ENCODE measurements around the gene NRARP. TPM values are rescaled to one million over a fixed set of nuclear protein-coding genes. Genes with fewer than 3 reads are reported as not detected.

NRARP gene
- total RNA-seq, 1 experiment from 2014 or later: 24.7 TPM

GRCh38 chr9:137254624-137255447, 47.2 kb downstream of the NRARP start, which contains the start of gene NELFB:
Gene NELFB, plus strand, starts transcription at chr9:137255327.
- TSS peak; percentile 55 for BruUV-seq (replicated peaks)
- Mint-ChIP-seq H3K27me3 (ENCODE audit: insufficient read depth, unreplicated experiment) (no peaks in the 10 kb centered on the region), H3K36me3 (ENCODE audit: insufficient read depth, unreplicated experiment) (peaks cover 50% of the 10 kb centered on the region), H3K4me1 (ENCODE audit: low read depth, unreplicated experiment) (peaks cover 7% of the 10 kb centered on the region), H3K4me3 (ENCODE audit: unreplicated experiment) (peak within 1 kb of the TSS; percentile 93), H3K9me3 (ENCODE audit: unreplicated experiment) (no peaks in the 10 kb centered on the region), H3K27ac (ENCODE audit: unreplicated experiment) (peak within 1 kb of the TSS; percentile 92)
- Histone ChIP-seq H3K4me3 (ENCODE audit: low read depth, low read length) (peak within 1 kb of the TSS; percentile 97), H3K27me3 (replicated peaks; ENCODE audit: control insufficient read depth, insufficient read depth, low read length) (no peaks in the 10 kb centered on the region), H3K9me3 (no peaks in the 10 kb centered on the region), H3K36me3 (ENCODE audit: control insufficient read depth, insufficient read depth, low read length) (peaks cover 2% of the 10 kb centered on the region), H3K4me1 (peaks cover 23% of the 10 kb centered on the region)
- no peak for TF ChIP-seq CTCF (IDR thresholded peaks at IDR 0.05; ENCODE audit: insufficient read depth in 1 of 2, low read depth in 1 of 2, low read length in 1 of 2, severe bottlenecking in 1 of 2, unreplicated experiment in 1 of 2)
- peak; percentile 91 to 98 for DNase-seq
- ChIA-PET POLR2A (interaction anchor here (0.9 to 4.4 kb wide), 5 partner anchors 13 to 168 kb away, joined by 3 to 39 read pairs (median 7); partner anchors contain the start of genes EXD3, NOXA1 and TUBB4B), CTCF (interaction anchor here (0.7 to 3.3 kb wide), 6 partner anchors 8 to 168 kb away, joined by 3 to 24 read pairs (median 5); partner anchors contain the start of genes EXD3, NOXA1, RNF224 and TUBB4B)
- intact Hi-C loops (cut with micrococcal nuclease; ENCODE audit: unreplicated experiment): loop anchor here (1.0 kb wide), 1 partner anchor 14 kb away; the partner anchor contains the start of gene TUBB4B

GRCh38 chr9:137253717-137254623, 48.1 kb downstream of the NRARP start:
- H3K9me3 Mint-ChIP-seq (ENCODE audit: unreplicated experiment): no peaks in the 10 kb centered on the region
- ChIA-PET CTCF (interaction anchor here (0.7 to 3.3 kb wide), 7 partner anchors 8 to 169 kb away, joined by 3 to 24 read pairs (median 5); partner anchors contain the start of genes EXD3, NOXA1, RNF224 and TUBB4B), POLR2A (interaction anchor here (0.9 to 4.4 kb wide), 5 partner anchors 12 to 169 kb away, joined by 3 to 39 read pairs (median 7); partner anchors contain the start of genes EXD3, NOXA1 and TUBB4B)
- H3K4me3 Mint-ChIP-seq (ENCODE audit: unreplicated experiment): peak overlapping the region; percentile 93
- H3K27me3 ChIP-seq (replicated peaks; ENCODE audit: control insufficient read depth, insufficient read depth, low read length): no peaks in the 10 kb centered on the region
- DNase-seq: peak; percentile 50 to 70
- no TSS peak for BruUV-seq (replicated peaks)
- H3K36me3 ChIP-seq (ENCODE audit: control insufficient read depth, insufficient read depth, low read length): peaks cover 2% of the 10 kb centered on the region
- H3K4me1 ChIP-seq: peaks cover 23% of the 10 kb centered on the region
- no peaks in the 10 kb centered on the region for H3K27me3 Mint-ChIP-seq (ENCODE audit: insufficient read depth, unreplicated experiment)
- intact Hi-C loops (cut with micrococcal nuclease; ENCODE audit: unreplicated experiment): no loop called here
- peaks cover 45% of the 10 kb centered on the region for H3K36me3 Mint-ChIP-seq (ENCODE audit: insufficient read depth, unreplicated experiment)
- TF ChIP-seq CTCF (IDR thresholded peaks at IDR 0.05; ENCODE audit: insufficient read depth in 1 of 2, low read depth in 1 of 2, low read length in 1 of 2, severe bottlenecking in 1 of 2, unreplicated experiment in 1 of 2): no peak
- peaks cover 7% of the 10 kb centered on the region for H3K4me1 Mint-ChIP-seq (ENCODE audit: low read depth, unreplicated experiment)
- H3K9me3 ChIP-seq: no peaks in the 10 kb centered on the region
- peak overlapping the region; percentile 92 for H3K27ac Mint-ChIP-seq (ENCODE audit: unreplicated experiment)
- H3K4me3 ChIP-seq (ENCODE audit: low read depth, low read length): peak overlapping the region; percentile 97

All from Caco-2 (cell line).